Right atrium auricular region (tissue), 2 donors: ENCODE results near the gene WSB2. TPM values are rescaled to one million over a fixed set of nuclear protein-coding genes. Genes with fewer than 3 reads are reported as not detected.

Experiments used
- DNase-seq: peaks from one replicate; pipeline ENCODE4 v3.0.0-alpha.2; 2019; ENCODE audit warnings: low spot score
- H3K27ac ChIP-seq, 2 donors: fragments of 200-600 bp; sonication (generic); 1 replicate in 1 of 2; 2 replicates in 1 of 2; pipeline ENCODE4 v1.5.1; 2016 to 2019
- H3K27me3 ChIP-seq, 2 donors: fragments of 200-600 bp; sonication (generic); one replicate each; pipeline versions ENCODE4 v1.5.1 to v1.6.0; 2017 to 2019
- H3K36me3 ChIP-seq: fragments of 200-600 bp; sonication (generic); one replicate; pipeline ENCODE4 v1.5.1; 2016
- H3K4me1 ChIP-seq, 2 donors: fragments of 200-600 bp; sonication (generic); one replicate each; pipeline versions ENCODE4 v1.5.1 to v1.6.0; 2017 to 2019
- H3K4me3 ChIP-seq, 2 donors: fragments of 200-600 bp; sonication (generic); 1 replicate in 1 of 2; 2 replicates in 1 of 2; pipeline ENCODE4 v1.5.1; 2017 to 2019; ENCODE audit warnings: mild to moderate bottlenecking in 1 of 2, moderate library complexity in 1 of 2
- H3K9me3 ChIP-seq, 2 donors: fragments of 200-600 bp; sonication (generic); one replicate each; pipeline ENCODE4 v1.5.1; 2019
- CTCF ChIP-seq, 2 donors: fragments of 200-600 bp; sonication (generic); IDR thresholded peaks; one replicate each; pipeline ENCODE4 v1.5.1; 2019; ENCODE audit warnings: antibody characterized with exemption in 2 of 2
- total RNA-seq, 2 donors: library from RNA; depleted of rRNA; stranded (reverse); fragments of >200 nt; gene quantifications; one replicate each; pipeline ENCODE4 v1.1.0, GENCODE V29; 2016

The WSB2 gene
- total RNA-seq, 2 donors from 2014 or later = 72.3 to 86.3 TPM

DNA sequence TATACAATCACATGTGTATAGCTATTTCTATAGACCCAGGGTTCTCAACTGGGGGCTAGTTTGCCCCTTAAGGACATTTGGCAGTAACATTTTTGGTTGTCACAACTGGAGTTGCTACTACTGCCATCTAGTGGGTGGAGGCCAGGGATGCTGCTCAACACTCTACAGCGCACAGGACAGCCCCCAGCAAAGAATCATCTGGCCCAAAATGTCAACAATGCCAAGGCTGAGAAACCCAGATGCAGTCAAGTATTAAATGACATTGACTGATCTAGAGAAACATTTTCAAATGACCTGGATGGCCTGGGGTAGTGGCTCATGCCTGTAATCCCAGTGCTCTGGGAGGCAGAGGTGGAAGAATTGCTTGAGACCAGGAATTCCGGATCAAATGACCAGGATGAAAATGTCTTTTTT, 5.8 kb downstream of the WSB2 start:
- Histone ChIP-seq H3K27me3 (no peaks in the 10 kb centered on the region), H3K27ac (peak overlapping the region in 1 of 2 donors; percentile 55), H3K4me3 (no peak overlapping the region), H3K9me3 (no peaks in the 10 kb centered on the region), H3K4me1 (peaks cover 0 to 65% of the 10 kb centered on the region in 2 donors), H3K36me3 (peaks cover 13% of the 10 kb centered on the region)
- peak in 1 of 2 donors; percentile 57 for TF ChIP-seq CTCF (IDR thresholded peaks at IDR 0.05)
- DNase-seq = no peak

DNA sequence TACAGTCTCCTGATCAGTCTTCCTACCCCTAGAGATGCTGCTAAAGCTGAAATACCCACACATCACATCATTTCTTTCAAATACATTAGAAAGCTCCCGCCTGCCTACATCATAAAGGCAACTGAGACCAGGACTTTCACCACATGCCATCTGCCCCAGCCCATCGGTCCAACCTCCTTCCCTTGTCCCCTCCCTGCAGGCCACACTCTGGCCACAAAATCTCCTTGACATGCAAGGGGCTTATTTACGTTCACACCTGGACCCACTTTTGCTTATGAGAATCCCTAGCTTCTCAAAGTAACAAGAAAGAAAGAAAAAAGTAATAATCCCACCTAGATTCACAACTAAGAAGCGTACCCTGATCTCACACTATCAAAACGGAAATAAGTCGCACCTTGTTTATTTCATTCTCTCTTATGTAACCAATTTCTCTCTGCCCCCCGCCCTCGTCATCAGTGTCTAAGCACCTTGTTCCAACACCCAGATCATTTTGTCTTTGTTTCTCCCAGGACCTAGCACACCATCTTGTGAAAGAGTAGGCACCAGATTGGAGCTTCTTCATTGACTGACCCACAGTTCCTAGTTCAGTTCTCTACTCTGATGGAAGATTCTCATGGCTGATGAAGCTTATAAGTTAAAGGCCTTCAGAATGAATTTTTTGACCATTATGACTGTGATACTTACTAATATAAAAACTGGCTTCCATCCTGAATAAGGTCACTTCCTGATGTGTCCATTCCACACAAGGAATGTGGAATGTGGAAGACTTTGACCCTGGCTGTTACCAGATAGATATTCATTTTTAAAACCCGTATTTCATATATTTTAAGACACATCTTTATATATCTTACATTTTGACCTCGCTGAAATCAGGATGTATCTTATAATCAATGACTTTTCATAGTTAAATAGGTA, 7.7 kb downstream of the WSB2 start:
- no peaks in the 10 kb centered on the region for H3K27me3 ChIP-seq
- H3K27ac ChIP-seq = peak overlapping the region; percentile 50 to 86
- peaks cover 0 to 50% of the 10 kb centered on the region in 2 donors for H3K4me1 ChIP-seq
- peaks cover 13% of the 10 kb centered on the region for H3K36me3 ChIP-seq
- no peaks in the 10 kb centered on the region for H3K9me3 ChIP-seq
- no peak overlapping the region for H3K4me3 ChIP-seq
- no peak for DNase-seq
- no peak for TF ChIP-seq CTCF (IDR thresholded peaks at IDR 0.05)

GRCh38 chr12:118052324-118053070, 8.5 kb downstream of the WSB2 start:
- Histone ChIP-seq H3K27ac (peak overlapping the region; percentile 50 to 86), H3K9me3 (no peaks in the 10 kb centered on the region), H3K27me3 (no peaks in the 10 kb centered on the region), H3K4me1 (peaks cover 0 to 50% of the 10 kb centered on the region in 2 donors), H3K36me3 (peaks cover 13% of the 10 kb centered on the region), H3K4me3 (no peak overlapping the region)
- DNase-seq = peak; percentile 91
- TF ChIP-seq CTCF (IDR thresholded peaks at IDR 0.05) = no peak

DNA sequence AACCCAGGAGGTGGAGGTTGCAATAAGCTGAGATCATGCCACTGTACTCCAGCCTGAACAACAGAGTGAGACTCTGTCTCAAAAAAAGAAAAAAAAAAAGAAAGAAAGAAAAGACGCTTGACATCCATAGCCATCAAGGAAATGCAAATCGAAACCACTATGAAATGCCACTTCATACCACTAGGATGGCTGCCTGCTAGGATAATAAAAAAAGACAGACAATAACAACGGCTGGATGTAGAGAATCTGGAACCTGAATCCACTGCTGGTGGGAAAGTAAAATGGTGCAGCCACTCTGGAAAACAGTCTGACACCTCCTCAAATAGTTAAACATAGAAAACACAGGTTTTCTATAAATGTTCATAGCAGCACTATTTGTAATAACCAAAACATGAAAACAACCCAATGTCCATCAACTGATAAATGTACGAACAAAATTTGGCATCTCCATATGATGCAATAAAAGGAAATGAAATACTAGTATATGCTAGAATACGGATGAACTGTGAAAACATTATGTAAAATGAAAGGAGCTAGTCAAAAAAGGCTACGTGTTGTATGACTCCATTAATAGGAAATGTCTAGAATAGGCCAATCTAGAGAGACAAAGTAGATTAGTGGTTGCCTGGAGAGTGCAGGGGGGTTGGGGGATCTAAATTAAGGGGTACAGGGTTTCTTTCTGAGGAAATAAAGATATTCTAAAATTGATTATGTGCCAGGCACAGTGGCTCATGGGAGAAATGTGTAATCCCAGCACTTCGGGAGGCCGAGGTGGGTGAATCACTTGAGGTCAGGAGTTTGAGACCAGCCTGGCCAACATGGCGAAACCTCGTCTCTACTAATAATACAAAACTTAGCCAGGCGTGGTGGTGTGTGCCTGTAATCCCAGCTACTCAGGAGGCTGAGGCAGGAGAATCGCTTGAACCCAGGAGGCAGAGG, 9.7 kb downstream of the WSB2 start:
- TF ChIP-seq CTCF (IDR thresholded peaks at IDR 0.05) = no peak
- H3K27ac ChIP-seq = peak overlapping the region; percentile 50 to 86
- H3K4me1 ChIP-seq = peaks cover 0 to 39% of the 10 kb centered on the region in 2 donors
- H3K27me3 ChIP-seq = no peaks in the 10 kb centered on the region
- no peak for DNase-seq
- H3K9me3 ChIP-seq = no peaks in the 10 kb centered on the region
- H3K36me3 ChIP-seq = peaks cover 13% of the 10 kb centered on the region
- H3K4me3 ChIP-seq = no peak overlapping the region

GRCh38 chr12:118046430-118046829, 14.5 kb downstream of the WSB2 start:
- Histone ChIP-seq H3K9me3 (no peaks in the 10 kb centered on the region), H3K27ac (no peak overlapping the region), H3K4me3 (no peak overlapping the region), H3K27me3 (no peaks in the 10 kb centered on the region), H3K4me1 (peaks cover 0 to 2% of the 10 kb centered on the region in 2 donors), H3K36me3 (peaks cover 22% of the 10 kb centered on the region)
- no peak for DNase-seq
- no peak for TF ChIP-seq CTCF (IDR thresholded peaks at IDR 0.05)
